Measurements from ENCODE around the gene MID1IP1.

GRCh38 chrX:38768079-38768478 is 33.2 kb upstream of the MID1IP1 start:
- peak; percentile 20 for TF ChIP-seq CTCF (IDR thresholded peaks at IDR 0.05; ENCODE audit: insufficient read depth, low read depth, low read length)
- TF ChIP-seq EZH2 (IDR thresholded peaks at IDR 0.05; ENCODE audit: insufficient read depth, low read length): no peak

Data from astrocyte (in vitro differentiated cells and primary cell).